HG02981 (cell line): ENCODE data around the gene STAU1.
"Not testable (repeated sequence)": the region's sequence is repeated elsewhere in the genome, so short reads cannot be mapped to it uniquely, and the experiment has no call there.

Experiments used
- ATAC-seq: cut with Tn5 transposase; IDR thresholded peaks from one replicate; pipeline ENCODE4 v1.9.1; 2021; ENCODE audit warnings: mild to moderate bottlenecking, moderate library complexity; ENCODE audit not compliant: unreplicated experiment

The STAU1 gene

GRCh38 chr20:49166534-49167449 is 21.3 kb downstream of the STAU1 start:
- ATAC-seq = no peak

DNA sequence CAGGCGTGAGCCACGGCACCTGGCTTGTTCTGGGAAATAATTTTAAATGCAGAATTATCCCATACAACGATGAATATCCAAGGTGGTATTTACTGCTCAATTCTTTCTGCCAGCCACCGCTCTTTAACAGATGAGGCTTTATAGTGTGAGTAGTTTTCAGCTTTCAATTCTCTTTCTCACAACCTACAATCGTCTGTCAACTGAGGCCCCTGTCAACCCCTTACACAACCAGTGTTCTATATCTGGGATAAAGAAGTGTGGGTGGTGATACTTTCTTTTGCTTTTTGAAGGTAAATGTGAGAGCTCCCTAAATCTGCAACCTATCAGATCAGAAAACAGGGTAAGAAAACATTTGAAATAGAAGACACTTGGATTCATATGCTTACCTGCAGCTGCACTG is 22.5 kb downstream of the STAU1 start:
- no peak for ATAC-seq

GRCh38 chr20:49163696-49164095 is 24.4 kb downstream of the STAU1 start:
- no peak for ATAC-seq

- no peak for ATAC-seq
These were observed 26.5 kb downstream of the STAU1 start for GRCh38 chr20:49161428-49162152.

DNA sequence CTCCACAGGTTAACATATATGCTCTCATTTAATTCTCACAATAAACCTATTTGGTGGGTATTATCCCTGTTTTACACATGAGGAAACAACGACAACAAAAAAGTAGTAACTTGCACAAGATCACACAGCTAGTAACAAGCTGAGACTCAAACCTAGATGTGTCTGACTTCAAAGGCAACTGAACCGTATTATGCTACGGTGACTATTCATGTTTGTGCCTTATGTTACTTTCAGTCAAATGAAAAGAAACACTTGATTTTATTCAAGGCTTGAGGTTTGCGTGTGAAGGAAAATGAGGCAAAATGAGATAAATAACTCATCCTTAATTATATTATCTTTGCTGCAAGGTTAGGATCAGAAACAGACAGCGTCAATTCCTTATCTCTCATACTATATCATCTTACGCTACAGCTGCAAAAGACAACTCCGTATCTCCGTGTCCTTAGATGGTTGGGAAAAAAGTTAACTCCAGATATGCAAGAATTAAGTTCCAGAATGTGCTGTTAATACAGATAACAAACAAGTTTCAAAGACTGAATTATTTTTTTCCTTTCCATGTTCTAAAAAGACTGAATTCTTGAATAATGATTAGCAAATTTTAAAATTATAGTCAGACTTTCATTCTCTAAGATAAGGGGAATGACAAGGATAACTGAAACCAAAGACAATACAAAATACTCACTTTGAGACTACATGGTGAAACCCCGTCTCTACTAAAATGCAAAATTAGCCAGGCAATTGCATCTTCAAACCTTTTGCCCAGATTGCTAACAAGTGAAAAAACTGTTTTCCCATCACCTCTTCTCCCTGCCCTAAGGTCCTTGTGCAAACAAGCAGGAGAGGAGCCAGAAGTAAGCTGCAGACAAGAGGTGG is 27.8 kb downstream of the STAU1 start:
- no peak for ATAC-seq

DNA sequence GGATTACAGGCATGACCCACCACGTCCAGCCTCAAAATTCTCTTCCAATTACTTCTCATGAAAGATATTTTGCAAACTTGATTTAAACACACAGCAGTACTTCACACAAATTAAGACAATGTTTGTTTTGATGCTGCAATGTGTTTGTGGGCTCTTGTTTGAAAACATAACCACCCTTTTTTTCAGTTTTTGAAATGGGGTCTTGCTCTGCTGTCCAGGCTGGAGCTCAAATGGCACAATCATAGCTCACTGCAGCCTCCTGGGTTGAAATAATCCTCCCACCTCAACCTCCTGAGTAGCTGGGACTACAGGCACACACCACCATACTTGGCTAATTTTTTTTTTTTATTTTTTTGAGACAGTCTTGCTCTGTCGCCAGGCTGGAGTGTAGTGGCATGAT is 31.0 kb downstream of the STAU1 start:
- no peak for ATAC-seq

- ATAC-seq = no peak
These were observed 31.7 kb downstream of the STAU1 start for GRCh38 chr20:49156481-49156880.

DNA sequence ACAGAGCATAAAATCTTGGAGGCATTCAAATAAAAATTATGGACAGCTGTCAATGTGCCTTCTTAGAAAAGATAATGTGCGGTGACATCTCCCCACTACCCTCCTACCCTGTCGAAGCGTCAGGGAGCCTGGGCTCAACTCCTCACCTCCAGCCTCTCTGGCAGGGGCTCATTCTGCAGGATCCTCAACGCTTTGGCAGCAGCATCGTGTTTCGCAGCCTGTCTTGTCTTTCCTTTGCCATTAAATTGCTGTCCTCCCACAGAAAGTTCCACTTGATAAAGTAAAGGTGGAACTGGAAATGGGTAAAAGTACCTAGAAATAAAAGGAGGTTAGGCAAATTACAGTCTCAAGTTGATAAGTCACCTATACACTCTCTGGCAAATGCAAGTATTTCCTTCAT is 36.7 kb downstream of the STAU1 start:
- no peak for ATAC-seq

GRCh38 chr20:49149281-49150045 is 38.7 kb downstream of the STAU1 start:
- no peak for ATAC-seq

DNA sequence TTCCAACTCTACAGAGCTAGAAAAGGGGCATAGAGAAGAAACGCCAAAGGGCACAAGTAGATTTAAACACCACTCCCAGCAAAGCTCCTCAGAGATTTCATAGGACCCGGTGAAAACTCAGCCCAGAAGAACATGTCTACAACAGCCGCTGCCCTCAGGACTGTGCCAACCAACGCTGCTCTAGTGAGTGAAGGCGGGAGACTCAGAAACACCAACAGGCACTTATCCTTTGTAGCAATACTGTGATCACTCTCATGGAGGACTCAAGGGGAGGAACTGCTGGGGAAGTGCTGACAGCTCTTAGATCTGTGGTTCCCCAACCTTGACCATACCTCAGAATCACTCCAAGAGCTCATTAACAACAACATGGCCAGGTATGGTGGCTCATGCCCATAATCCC is 39.5 kb downstream of the STAU1 start:
- no peak for ATAC-seq

DNA sequence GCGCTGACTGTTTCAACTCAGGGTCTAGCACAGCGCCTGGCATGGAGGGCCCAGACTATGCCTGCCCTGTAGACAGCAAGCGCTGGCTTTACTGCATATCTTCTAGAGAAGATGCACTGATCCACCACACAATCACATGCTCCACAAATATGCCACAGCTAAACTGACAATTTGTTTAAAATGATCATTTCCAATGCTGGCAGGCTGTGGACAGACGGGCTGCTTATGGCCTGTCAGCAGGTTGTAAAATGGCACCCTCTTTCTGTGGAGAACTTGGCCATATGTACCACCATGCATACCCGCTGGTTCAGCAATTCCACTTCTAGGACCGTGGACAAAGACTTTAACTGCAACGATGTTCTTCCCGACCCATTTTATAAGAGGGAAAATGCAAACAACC is 40.8 kb downstream of the STAU1 start:
- no peak for ATAC-seq

DNA sequence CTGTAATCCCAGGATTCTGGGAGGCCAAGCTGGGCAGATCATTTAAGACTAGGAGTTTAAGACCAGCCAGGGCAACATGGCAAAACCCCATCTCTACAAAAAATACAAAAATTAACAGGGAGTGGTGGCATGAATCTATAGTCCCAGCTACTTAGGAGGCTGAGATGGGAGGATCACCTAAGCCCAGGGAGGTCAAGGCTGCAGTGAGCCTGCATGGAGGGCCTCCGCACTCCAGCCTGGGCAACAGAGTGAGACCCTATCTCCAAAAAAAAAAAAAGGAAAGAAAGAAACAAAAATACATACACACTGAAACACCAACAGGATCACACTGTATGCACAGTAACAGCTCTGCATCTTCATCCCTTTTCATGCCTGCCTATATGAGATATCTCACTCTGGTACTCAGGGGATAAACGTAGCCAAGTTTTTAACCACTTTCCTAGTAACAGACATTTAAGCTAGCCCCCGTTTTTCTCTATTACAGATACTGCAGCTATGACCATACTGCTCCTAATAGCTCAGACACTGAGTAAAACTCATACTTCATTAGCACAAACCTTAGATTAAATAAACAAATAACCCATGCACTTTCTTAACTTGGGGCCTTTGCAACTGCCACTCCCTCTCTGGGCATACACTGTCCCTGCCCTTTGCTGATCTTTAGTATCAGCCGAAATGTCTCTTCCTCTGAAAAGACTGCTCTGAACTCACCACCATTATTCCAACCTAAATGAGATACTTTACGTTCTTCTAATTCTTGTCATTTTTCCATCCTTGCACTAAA is 41.5 kb downstream of the STAU1 start:
- no peak for ATAC-seq

DNA sequence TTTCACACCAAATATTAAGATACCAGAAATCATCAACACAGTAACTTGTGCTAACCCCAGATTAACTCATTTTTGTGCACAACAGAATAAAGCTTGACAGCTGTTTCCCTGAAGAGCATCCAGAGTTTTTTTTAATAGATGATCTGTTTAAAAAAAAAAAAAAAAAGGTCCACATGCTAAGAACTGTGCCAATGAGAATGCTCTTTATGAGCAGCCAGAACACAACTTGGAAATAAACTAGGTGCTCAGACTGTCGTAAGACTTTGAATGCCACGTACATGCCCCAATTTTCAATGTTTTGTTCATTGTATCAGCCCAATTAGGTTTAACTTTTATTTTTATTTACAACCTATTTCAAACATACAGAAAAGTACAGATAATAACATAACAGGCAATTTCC is 47.3 kb downstream of the STAU1 start:
- no peak for ATAC-seq

DNA sequence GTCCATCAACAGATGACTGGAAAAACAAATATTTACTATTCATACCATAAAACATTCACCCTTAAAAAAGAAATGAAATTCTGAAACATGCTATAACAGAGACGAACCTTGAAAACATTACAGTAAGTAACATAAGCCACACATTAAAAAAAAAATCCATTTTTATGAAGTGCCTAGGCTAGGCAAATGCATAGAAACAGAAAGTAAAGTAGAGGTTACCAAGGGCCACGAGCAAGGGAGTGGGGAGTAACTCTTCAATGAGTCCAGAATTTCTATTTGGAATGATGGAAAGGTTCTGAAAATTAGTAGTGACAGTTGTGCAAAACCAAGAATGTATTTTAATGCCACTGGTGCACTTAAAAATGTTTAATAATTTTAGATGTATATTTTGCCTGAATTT is 47.7 kb downstream of the STAU1 start:
- no peak for ATAC-seq

GRCh38 chr20:49138431-49138830 is 49.7 kb downstream of the STAU1 start:
- no peak for ATAC-seq

GRCh38 chr20:49136817-49137571 is 51.1 kb downstream of the STAU1 start:
- no peak for ATAC-seq

DNA sequence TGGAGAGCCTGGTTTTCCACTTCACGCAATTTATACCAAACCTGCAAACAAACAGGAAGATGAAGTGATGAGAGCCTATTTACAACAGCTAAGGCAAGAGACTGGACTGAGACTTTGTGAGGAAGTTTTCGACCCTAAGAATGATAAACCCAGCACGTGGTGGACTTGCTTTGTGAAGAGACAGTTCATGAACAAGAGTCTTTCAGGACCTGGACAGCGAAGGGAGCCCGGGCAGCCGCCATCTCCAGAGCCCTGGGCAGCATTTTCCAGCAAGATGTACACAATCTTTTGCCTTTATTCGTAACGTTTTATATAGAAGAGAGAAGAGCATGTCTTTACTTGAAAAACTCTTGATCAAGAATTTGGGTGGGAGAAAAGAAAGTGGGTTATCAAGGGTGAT is 53.3 kb downstream of the STAU1 start:
- not testable (repeated sequence) for ATAC-seq

GRCh38 chr20:49133571-49133970 is 54.6 kb downstream of the STAU1 start:
- ATAC-seq = no peak

DNA sequence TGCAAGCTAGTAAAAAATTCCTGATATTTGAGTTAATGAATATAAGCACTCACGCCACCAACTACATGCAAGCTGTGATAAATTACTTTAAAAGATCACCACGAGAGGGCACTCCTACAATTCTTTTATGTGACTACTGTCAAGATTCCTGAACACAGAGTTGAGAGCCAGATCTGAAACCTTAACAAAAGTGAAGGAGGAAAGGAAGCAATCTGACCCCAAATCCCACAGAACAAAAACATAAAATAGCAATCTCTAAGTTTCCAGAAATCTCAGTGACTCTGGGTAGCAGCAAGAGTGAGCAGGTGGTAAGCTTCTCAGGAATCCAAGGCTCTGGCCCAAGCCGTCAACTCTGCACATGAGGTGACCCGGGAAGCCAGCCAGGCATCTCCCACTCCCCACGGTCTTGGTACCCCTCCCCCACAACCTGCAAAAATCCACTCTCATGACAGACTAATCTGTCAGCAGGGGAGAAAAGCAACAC is 55.1 kb downstream of the STAU1 start:
- no peak for ATAC-seq
